Smooth muscle cell (in vitro differentiated cells): ENCODE measurements around the gene SULT4A1. TPM values are rescaled to one million over a fixed set of nuclear protein-coding genes. Genes with fewer than 3 reads are reported as not detected.

ENCODE experiments used
- DNase-seq: peaks from one replicate; lab custom pipeline; 2025; ENCODE audit not compliant: unreplicated experiment; lab: John Stamatoyannopoulos, UW
- H2AFZ ChIP-seq: fragments of 200-600 bp; sonication (generic); 2 replicates; pipeline ENCODE4 v1.6.0; 2016; ENCODE audit warnings: antibody characterized with exemption, low read depth, mild to moderate bottlenecking
- H3F3A ChIP-seq: fragments of 200-600 bp; sonication (generic); 2 replicates; pipeline ENCODE4 v1.6.0; 2017; ENCODE audit warnings: antibody characterized with exemption, low read depth
- H3K27ac ChIP-seq: fragments of 200-600 bp; sonication (generic); 2 replicates; pipeline ENCODE4 v1.5.1; 2016; ENCODE audit warnings: low read depth, mild to moderate bottlenecking
- H3K27me3 ChIP-seq: fragments of 200-600 bp; sonication (generic); 2 replicates; pipeline ENCODE4 v1.6.1; 2016; ENCODE audit warnings: low read depth, mild to moderate bottlenecking
- H3K36me3 ChIP-seq: fragments of 200-600 bp; sonication (generic); 2 replicates; pipeline ENCODE4 v1.5.1; 2016; ENCODE audit warnings: low read depth
- H3K4me1 ChIP-seq: fragments of 200-600 bp; sonication (generic); 2 replicates; pipeline ENCODE4 v1.5.1; 2016; ENCODE audit warnings: low read depth
- H3K4me2 ChIP-seq: fragments of 200-600 bp; sonication (generic); 2 replicates; pipeline ENCODE4 v1.6.0; 2016; ENCODE audit warnings: mild to moderate bottlenecking
- H3K4me3 ChIP-seq: fragments of 200-600 bp; sonication (generic); 2 replicates; pipeline ENCODE4 v1.5.1; 2016; ENCODE audit warnings: mild to moderate bottlenecking
- H3K79me2 ChIP-seq: fragments of 200-600 bp; sonication (generic); 2 replicates; pipeline ENCODE4 v1.6.0; 2016; ENCODE audit warnings: low read depth, mild to moderate bottlenecking
- H3K9ac ChIP-seq: fragments of 200-600 bp; sonication (generic); 2 replicates; pipeline ENCODE4 v1.6.0; 2016; ENCODE audit warnings: low read depth
- H3K9me3 ChIP-seq: fragments of 200-600 bp; sonication (generic); replicated peaks from 2 replicates; pipeline ENCODE4 v1.5.1; 2016; ENCODE audit warnings: low read depth
- H4K20me1 ChIP-seq: fragments of 200-600 bp; sonication (generic); 2 replicates; pipeline ENCODE4 v1.6.0; 2016; ENCODE audit warnings: low read depth
- CTCF ChIP-seq: fragments of 200-600 bp; sonication (generic); IDR thresholded peaks from 2 replicates; pipeline ENCODE4 v1.5.1; 2017; ENCODE audit warnings: borderline replicate concordance, mild to moderate bottlenecking, antibody characterized with exemption; ENCODE audit not compliant: insufficient read depth, poor library complexity, severe bottlenecking
- WGBS: methylation state at CpG from one replicate; pipeline ENCODE4 v1.1.7; 2016; ENCODE audit warnings: low lambda C conversion rate; 5-methylcytosine and 5-hydroxymethylcytosine counted together
- polyA plus RNA-seq: library from polyadenylated mRNA; unstranded; fragments of >200 nt; fragmentation: Nextera tagmentation; extraction: Ambion mirVana; gene quantifications from 2 replicates; pipeline ENCODE4 v1.2.1, GENCODE V29; 2016
- total RNA-seq: library from RNA; depleted of rRNA; stranded (reverse); fragments of >200 nt; gene quantifications from 2 replicates; pipeline ENCODE4 v1.2.3, GENCODE V29; 2014

The SULT4A1 gene
- total and polyA plus RNA-seq, 2 experiments from 2014 or later = 2.7 to 4.9 TPM

GRCh38 chr22:43893266-43893665 is 31.0 kb upstream of the SULT4A1 start:
- WGBS = 75% methylated on average over 5 of the region's 5 CpGs
- Histone ChIP-seq H4K20me1 (no peaks in the 10 kb centered on the region), H3K27me3 (peaks cover 59% of the 10 kb centered on the region), H3K4me3 (no peak overlapping the region), H3K9ac (no peak overlapping the region), H3K4me1 (peaks cover 4% of the 10 kb centered on the region), H2AFZ (no peak overlapping the region), H3K79me2 (no peaks in the 10 kb centered on the region), H3K9me3 (no peaks in the 10 kb centered on the region), H3K27ac (no peak overlapping the region), H3K36me3 (no peaks in the 10 kb centered on the region), H3K4me2 (no peak overlapping the region), H3F3A (no peaks in the 10 kb centered on the region)
- TF ChIP-seq CTCF = no peak
- no peak for DNase-seq

- H2AFZ ChIP-seq = no peak overlapping the region
- no peaks in the 10 kb centered on the region for H4K20me1 ChIP-seq
- peak overlapping the region; percentile 23 for H3K4me3 ChIP-seq
- H3K36me3 ChIP-seq = no peaks in the 10 kb centered on the region
- H3K27ac ChIP-seq = no peak overlapping the region
- no peak for DNase-seq
- H3K9ac ChIP-seq = no peak overlapping the region
- H3K9me3 ChIP-seq = no peaks in the 10 kb centered on the region
- 57% methylated on average over 15 of the region's 15 CpGs for WGBS
- H3F3A ChIP-seq = no peaks in the 10 kb centered on the region
- H3K27me3 ChIP-seq = peaks cover 64% of the 10 kb centered on the region
- no peaks in the 10 kb centered on the region for H3K79me2 ChIP-seq
- H3K4me1 ChIP-seq = no peaks in the 10 kb centered on the region
- peak overlapping the region; percentile 59 for H3K4me2 ChIP-seq
- no peak for TF ChIP-seq CTCF
These were observed 30.0 kb upstream of the SULT4A1 start for GRCh38 chr22:43892183-43892894.

GRCh38 chr22:43891360-43892182 is 29.3 kb upstream of the SULT4A1 start, which contains the start of gene PNPLA5:
TSS of gene PNPLA5 (minus strand) at chr22:43892013. CDS start at chr22:43891880, 133 bp downstream.
- H3K27me3 ChIP-seq = peaks cover 71% of the 10 kb centered on the region

More at GRCh38 chr22:43891360-43892182, 29.3 kb upstream of the SULT4A1 start, which contains the start of gene PNPLA5:
- 3% methylated on average over 61 of the region's 72 CpGs for WGBS
- H2AFZ ChIP-seq = no peak within 1 kb of the TSS
- no peaks in the 10 kb centered on the region for H4K20me1 ChIP-seq
- no peaks in the 10 kb centered on the region for H3K36me3 ChIP-seq
- H3K4me3 ChIP-seq = peak within 1 kb of the TSS; percentile 23
- peak within 1 kb of the TSS; percentile 59 for H3K4me2 ChIP-seq
- no peaks in the 10 kb centered on the region for H3K79me2 ChIP-seq
- no peaks in the 10 kb centered on the region for H3K4me1 ChIP-seq
- no peaks in the 10 kb centered on the region for H3K9me3 ChIP-seq
- no peak within 1 kb of the TSS for H3K27ac ChIP-seq
- no peaks in the 10 kb centered on the region for H3F3A ChIP-seq
- DNase-seq = no peak
- no peak for TF ChIP-seq CTCF
- H3K9ac ChIP-seq = no peak within 1 kb of the TSS
